Cardiac fibroblast (primary cell): ENCODE measurements around the gene MCRIP1.

Experiments used
- DNase-seq, 2 donors: peaks; one replicate each; pipeline versions ENCODE4 v3.0.0 to v3.0.0-alpha.2; 2010; ENCODE audit warnings: low read depth in 2 of 2
- H3K4me3 ChIP-seq, 2 donors: replicated peaks in 1 of 2; 1 replicate in 1 of 2; 2 replicates in 1 of 2; pipeline ENCODE4 v1.5.1; 2011; ENCODE audit warnings: low read depth in 2 of 2, low read length in 2 of 2, mild to moderate bottlenecking in 2 of 2, moderate library complexity in 1 of 2
- CTCF ChIP-seq: IDR thresholded peaks from one replicate; pipeline ENCODE4 v1.5.1; 2011; ENCODE audit warnings: low read depth, mild to moderate bottlenecking, low read length, inconsistent platforms

Gene MCRIP1

GRCh38 chr17:81870131-81870980, 37.3 kb upstream of the MCRIP1 start:
- DNase-seq, result peak; percentile 56 to 65
- TF ChIP-seq CTCF, result no peak

GRCh38 chr17:81869221-81870130, 36.4 kb upstream of the MCRIP1 start:
- TF ChIP-seq CTCF, result peak; percentile 68
- DNase-seq, result peak; percentile 47 to 55

More at GRCh38 chr17:81870131-81870980, 37.3 kb upstream of the MCRIP1 start:
- peak overlapping the region; percentile 78 to 84 for H3K4me3 ChIP-seq

GRCh38 chr17:81868674-81869220, 35.7 kb upstream of the MCRIP1 start:
- no peak for TF ChIP-seq CTCF
- peak overlapping the region; percentile 5 to 84 for H3K4me3 ChIP-seq
- peak; percentile 87 to 91 for DNase-seq

More at GRCh38 chr17:81869221-81870130, 36.4 kb upstream of the MCRIP1 start:
- peak overlapping the region; percentile 78 to 84 for H3K4me3 ChIP-seq

DNA sequence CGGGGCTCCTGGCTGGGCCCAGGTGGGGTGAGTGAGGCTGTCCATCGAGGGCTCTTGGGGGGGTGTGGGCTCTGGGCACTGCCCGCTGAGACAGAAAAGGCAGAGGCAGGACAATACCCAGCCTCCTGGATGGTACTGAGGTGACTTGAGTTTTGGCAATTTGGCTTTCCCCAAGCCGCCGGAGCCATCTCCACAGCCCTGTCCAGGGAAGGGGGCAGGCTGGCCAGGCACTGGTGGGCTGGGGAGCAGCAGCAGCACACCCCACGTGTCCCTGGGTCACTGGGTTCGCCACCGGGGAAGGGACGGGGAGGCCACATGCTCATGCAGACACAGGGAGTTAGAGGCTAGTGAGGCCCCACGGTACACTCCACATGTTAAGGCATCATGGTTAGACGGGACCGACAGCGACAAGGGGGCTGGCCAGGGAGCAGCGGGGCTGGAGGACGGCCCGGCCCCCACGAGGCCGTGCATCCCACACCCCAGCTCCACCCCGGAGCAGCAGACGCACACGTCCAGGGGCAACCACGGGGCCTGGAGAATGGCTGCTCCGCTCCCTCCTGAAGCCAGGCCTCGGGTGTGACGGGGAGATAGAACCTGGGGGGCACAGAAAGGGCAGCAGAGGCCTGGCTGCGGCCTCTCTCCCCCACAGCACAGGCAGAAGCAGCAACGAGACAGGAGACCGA, 35.0 kb upstream of the MCRIP1 start:
- DNase-seq, result no peak
- H3K4me3 ChIP-seq, result no peak overlapping the region
- no peak for TF ChIP-seq CTCF

- DNase-seq, result peak; percentile 62 to 79
- TF ChIP-seq CTCF, result no peak
- H3K4me3 ChIP-seq, result no peak overlapping the region
These were observed 34.3 kb upstream of the MCRIP1 start for GRCh38 chr17:81867170-81867990.
